Mesothelial cell of epicardium (in vitro differentiated cells): ENCODE results near the gene SPECC1L. TPM values are rescaled to one million over a fixed set of nuclear protein-coding genes. Genes with fewer than 3 reads are reported as not detected.

Experiments used
- DNase-seq, 2 experiments: peaks; one replicate each; pipeline ENCODE4 v3.0.0; 2021; ENCODE audit warnings: low spot score in 2 of 2; ENCODE audit not compliant: unreplicated experiment in 2 of 2
- H3K27ac Mint-ChIP-seq: 2 replicates; pipeline ENCODE4 v1.8.0; 2021; ENCODE audit warnings: mixed read lengths
- H3K27me3 Mint-ChIP-seq: 2 replicates; pipeline ENCODE4 v1.8.0; 2021; ENCODE audit warnings: low read depth, mixed read lengths
- H3K36me3 Mint-ChIP-seq: 2 replicates; pipeline ENCODE4 v1.8.0; 2021; ENCODE audit warnings: mixed read lengths
- H3K4me1 Mint-ChIP-seq: 2 replicates; pipeline ENCODE4 v1.8.0; 2021; ENCODE audit warnings: mixed read lengths
- H3K4me3 Mint-ChIP-seq: 2 replicates; pipeline ENCODE4 v1.8.0; 2021; ENCODE audit warnings: mild to moderate bottlenecking, moderate library complexity, mixed read lengths
- H3K9me3 Mint-ChIP-seq: 2 replicates; pipeline ENCODE4 v1.8.0; 2021; ENCODE audit warnings: mixed read lengths
- CTCF ChIP-seq: fragments of 200-600 bp; sonication (generic); IDR thresholded peaks from one replicate; pipeline ENCODE4 v1.5.0; 2021; ENCODE audit warnings: antibody characterized with exemption; ENCODE audit not compliant: unreplicated experiment
- total RNA-seq: library from RNA; stranded (reverse); gene quantifications from 3 replicates; pipeline ENCODE4 v1.2.1, GENCODE V29; 2021

Gene SPECC1L
- total RNA-seq, 1 donor from 2014 or later: 88.0 TPM

- no peak for DNase-seq
- Mint-ChIP-seq H3K4me1 (peaks cover 4% of the 10 kb centered on the region), H3K9me3 (no peaks in the 10 kb centered on the region), H3K36me3 (no peaks in the 10 kb centered on the region), H3K4me3 (no peak overlapping the region), H3K27me3 (peaks cover 25% of the 10 kb centered on the region), H3K27ac (no peak overlapping the region)
- no peak for TF ChIP-seq CTCF
These were observed 150.3 kb downstream of the SPECC1L start for GRCh38 chr22:24420977-24421343.

- DNase-seq: no peak
- Mint-ChIP-seq H3K4me3 (peak overlapping the region; percentile 38), H3K36me3 (no peaks in the 10 kb centered on the region), H3K4me1 (peaks cover 4% of the 10 kb centered on the region), H3K27ac (no peak overlapping the region), H3K27me3 (peaks cover 30% of the 10 kb centered on the region), H3K9me3 (no peaks in the 10 kb centered on the region)
- peak; percentile 32 for TF ChIP-seq CTCF
These were observed 150.8 kb downstream of the SPECC1L start for GRCh38 chr22:24421428-24421931.

- DNase-seq: no peak
- no peaks in the 10 kb centered on the region for H3K36me3 Mint-ChIP-seq
- H3K4me1 Mint-ChIP-seq: peaks cover 4% of the 10 kb centered on the region
- no peak overlapping the region for H3K27ac Mint-ChIP-seq
- H3K9me3 Mint-ChIP-seq: no peaks in the 10 kb centered on the region
- H3K4me3 Mint-ChIP-seq: peak overlapping the region; percentile 56
- peaks cover 35% of the 10 kb centered on the region for H3K27me3 Mint-ChIP-seq
- no peak for TF ChIP-seq CTCF
These were observed 151.6 kb downstream of the SPECC1L start for GRCh38 chr22:24422102-24422665.

- Mint-ChIP-seq H3K27me3 (peaks cover 35% of the 10 kb centered on the region), H3K27ac (no peak overlapping the region), H3K9me3 (no peaks in the 10 kb centered on the region), H3K4me3 (peak overlapping the region; percentile 52), H3K36me3 (no peaks in the 10 kb centered on the region), H3K4me1 (peaks cover 8% of the 10 kb centered on the region)
- DNase-seq: peak; percentile 68 to 85
- TF ChIP-seq CTCF: peak; percentile 96
These were observed 152.9 kb downstream of the SPECC1L start for GRCh38 chr22:24423519-24424000.

- H3K27me3 Mint-ChIP-seq: peaks cover 35% of the 10 kb centered on the region
- no peaks in the 10 kb centered on the region for H3K36me3 Mint-ChIP-seq
- H3K4me3 Mint-ChIP-seq: peak overlapping the region; percentile 69
- peak in 1 of 2 experiments; percentile 52 for DNase-seq
- no peak for TF ChIP-seq CTCF
- no peaks in the 10 kb centered on the region for H3K9me3 Mint-ChIP-seq
- peaks cover 14% of the 10 kb centered on the region for H3K4me1 Mint-ChIP-seq
- H3K27ac Mint-ChIP-seq: no peak overlapping the region
These were observed 153.6 kb downstream of the SPECC1L start for GRCh38 chr22:24424001-24424900.
